BJ (cell line): ENCODE results near the gene APBA2. TPM values are rescaled to one million over a fixed set of nuclear protein-coding genes. Genes with fewer than 3 reads are reported as not detected.

ENCODE experiments used
- CTCF ChIA-PET: fragments of 350-600 bp; formaldehyde crosslinking; extraction: SDS; loops from one replicate; lab custom pipeline; 2021; ENCODE audit warnings: antibody characterized with exemption, inconsistent platforms; lab: Yijun Ruan, JAX
- POLR2A ChIA-PET: fragments of 300-600 bp; sonication (Branson Sonifier 250); formaldehyde crosslinking; extraction: SDS; loops from one replicate; lab custom pipeline; 2021; ENCODE audit warnings: antibody characterized with exemption; lab: Charles Lee
- DNase-seq: peaks from one replicate; pipeline ENCODE4 v3.0.0-alpha.2; 2011; ENCODE audit warnings: low read depth
- H3K27me3 ChIP-seq: 2 replicates; pipeline ENCODE4 v1.6.0; 2011; ENCODE audit warnings: low read length; ENCODE audit not compliant: control insufficient read depth, insufficient read depth
- H3K36me3 ChIP-seq: 2 replicates; pipeline ENCODE4 v1.5.1; 2011; ENCODE audit warnings: low read length; ENCODE audit not compliant: control insufficient read depth, insufficient read depth
- H3K4me3 ChIP-seq: 2 replicates; pipeline ENCODE4 v1.5.1; 2011; ENCODE audit warnings: low read depth, mild to moderate bottlenecking, control low read depth, low read length
- CTCF ChIP-seq: IDR thresholded peaks from 2 replicates; pipeline ENCODE4 v1.5.1; 2011; ENCODE audit warnings: low read depth, mild to moderate bottlenecking, control low read depth, inconsistent platforms, low read length, moderate library complexity; ENCODE audit not compliant: insufficient read depth
- polyA plus RNA-seq: library from polyadenylated mRNA; depleted of rRNA; stranded (reverse); fragments of >200 nt; gene quantifications from 2 replicates; pipeline ENCODE4 v1.2.3, GENCODE V29; 2011

Gene APBA2
- polyA plus RNA-seq, 1 experiment = 15.1 TPM

DNA sequence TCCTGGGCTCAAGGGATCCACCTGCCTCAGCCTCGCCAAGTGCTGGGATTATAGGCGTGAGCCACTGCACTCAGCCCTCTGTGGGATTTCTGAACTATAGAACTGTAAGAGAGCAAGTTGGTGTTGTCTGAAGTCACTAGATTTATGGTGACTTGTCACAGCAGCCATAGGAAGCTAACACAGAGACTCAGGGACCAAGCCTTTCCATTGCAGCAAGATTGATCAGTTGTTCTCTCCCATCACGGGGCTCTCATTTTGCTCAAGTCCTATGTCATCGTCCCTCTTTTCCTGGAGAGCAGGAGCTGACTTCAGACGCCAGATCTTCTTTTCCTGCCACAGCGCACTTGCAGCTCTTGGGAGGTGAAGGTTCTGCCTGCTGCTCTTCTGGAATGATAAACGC, 61.0 kb downstream of the APBA2 start:
- POLR2A ChIA-PET = no interaction called here
- TF ChIP-seq CTCF = no peak

DNA sequence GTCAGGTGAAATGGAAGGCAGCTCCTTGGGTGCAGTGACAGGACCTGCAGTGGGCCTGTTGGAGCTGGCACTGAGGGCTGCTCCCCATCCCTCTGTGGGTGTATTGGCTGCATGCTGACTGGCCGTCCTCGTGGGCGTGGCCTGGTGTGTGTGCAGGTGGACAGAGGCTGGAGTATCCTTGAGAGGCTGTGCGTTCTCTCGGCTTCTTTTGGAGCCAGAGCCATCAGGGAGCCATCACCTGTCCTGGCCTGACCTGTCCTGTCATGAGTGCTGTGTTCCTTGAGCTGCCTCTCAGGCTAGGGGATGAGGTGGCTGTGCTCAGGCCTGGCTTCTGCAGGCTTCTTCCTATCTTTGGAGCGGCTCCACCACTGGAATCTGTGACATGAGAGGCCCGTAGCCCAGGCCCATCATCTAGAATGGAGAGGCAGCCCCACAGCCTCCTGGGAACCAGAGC, 61.5 kb downstream of the APBA2 start:
- POLR2A ChIA-PET = no interaction called here
- CTCF ChIA-PET = interaction anchor here (0.8 to 2.1 kb wide), 3 partner anchors 9 to 52 kb away, joined by 3 to 9 read pairs (median 4); no protein-coding TSS in a partner anchor

More for the DNA sequence above, 61.0 kb downstream of the APBA2 start:
- Histone ChIP-seq H3K27me3 (no peaks in the 10 kb centered on the region), H3K4me3 (no peak overlapping the region), H3K36me3 (no peaks in the 10 kb centered on the region)
- CTCF ChIA-PET = interaction anchor here (0.9 to 2.1 kb wide), 2 partner anchors 10 to 51 kb away, joined by 3 to 9 read pairs; no protein-coding TSS in a partner anchor
- no peak for DNase-seq

DNA sequence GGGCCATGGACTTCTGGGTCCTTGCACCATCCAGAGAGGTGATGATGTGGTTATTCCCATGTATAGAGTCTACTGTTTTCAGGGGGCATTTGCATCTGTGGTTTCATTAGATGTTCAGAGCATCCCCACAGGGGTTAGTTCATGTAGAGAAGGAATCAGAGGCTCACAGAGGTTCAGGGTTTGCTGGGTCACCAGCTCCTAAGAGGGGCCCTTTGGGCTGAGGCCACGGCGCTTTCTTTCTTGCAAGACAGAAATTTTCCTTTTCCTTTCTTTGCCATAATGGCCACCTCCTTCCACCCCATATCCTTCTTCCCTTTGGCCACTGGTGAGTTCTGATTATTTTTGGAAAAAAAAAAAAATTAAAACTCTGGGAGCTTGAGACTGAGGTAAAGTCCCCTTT, 62.3 kb downstream of the APBA2 start:
- no peak for TF ChIP-seq CTCF
- no peaks in the 10 kb centered on the region for H3K27me3 ChIP-seq
- no peak for DNase-seq
- H3K36me3 ChIP-seq = no peaks in the 10 kb centered on the region
- no peak overlapping the region for H3K4me3 ChIP-seq
- CTCF ChIA-PET = interaction anchor here (0.8 to 2.1 kb wide), 2 partner anchors 8 to 12 kb away, joined by 4 to 9 read pairs; no protein-coding TSS in a partner anchor
- POLR2A ChIA-PET = no interaction called here

More for the DNA sequence above, 61.5 kb downstream of the APBA2 start:
- TF ChIP-seq CTCF = no peak
- DNase-seq = no peak
- no peaks in the 10 kb centered on the region for H3K36me3 ChIP-seq
- no peaks in the 10 kb centered on the region for H3K27me3 ChIP-seq
- H3K4me3 ChIP-seq = no peak overlapping the region

GRCh38 chr15:28950916-28951315, 65.1 kb downstream of the APBA2 start:
- CTCF ChIA-PET = no interaction called here
- no peaks in the 10 kb centered on the region for H3K36me3 ChIP-seq
- no peak overlapping the region for H3K4me3 ChIP-seq
- peaks cover 2% of the 10 kb centered on the region; the same call in 1 of the 2 replicates for H3K27me3 ChIP-seq
- DNase-seq = no peak
- TF ChIP-seq CTCF = no peak
- POLR2A ChIA-PET = no interaction called here

DNA sequence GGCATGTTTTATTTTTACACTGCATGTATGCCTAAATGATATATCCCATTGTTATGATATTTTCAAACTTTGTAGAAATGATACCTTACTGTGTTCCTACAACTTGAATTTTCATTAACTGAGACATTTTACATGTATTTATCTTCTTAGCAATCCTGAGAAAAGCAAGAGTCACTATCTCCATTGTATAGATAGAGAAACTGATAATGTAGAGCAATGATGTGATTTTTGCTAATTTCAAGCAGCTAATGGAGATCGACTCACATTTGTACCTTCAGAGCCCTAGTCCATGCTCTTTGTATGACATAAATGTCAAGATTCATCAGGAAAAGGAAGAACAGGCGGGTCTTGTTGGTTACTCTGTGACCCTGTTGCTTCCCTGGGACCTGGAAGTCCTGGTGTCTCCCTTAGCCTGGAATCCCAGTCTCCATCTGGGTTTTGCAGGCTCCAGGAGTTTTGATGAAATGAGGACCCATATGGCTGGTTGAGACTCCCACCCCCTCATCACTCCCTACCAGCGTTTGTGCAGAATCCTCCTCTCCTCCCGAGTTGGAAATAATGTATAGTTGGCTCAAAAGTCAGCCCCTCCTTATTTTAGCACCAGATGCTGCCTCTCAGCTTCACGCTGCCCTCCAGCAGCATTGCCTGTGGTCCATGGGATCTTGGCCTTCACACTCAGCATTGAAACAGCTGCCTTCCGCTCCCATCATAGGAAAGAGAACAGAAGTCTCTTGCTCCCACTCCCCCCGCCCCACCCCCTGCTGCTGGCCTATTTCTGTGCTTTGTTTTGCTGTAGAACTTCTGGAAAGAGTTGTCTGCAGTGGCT, 67.1 kb downstream of the APBA2 start:
- Histone ChIP-seq H3K27me3 (peaks cover 2% of the 10 kb centered on the region; the same call in 1 of the 2 replicates), H3K36me3 (no peaks in the 10 kb centered on the region), H3K4me3 (no peak overlapping the region)
- ChIA-PET POLR2A (no interaction called here), CTCF (no interaction called here)
- no peak for TF ChIP-seq CTCF
- DNase-seq = no peak
